HepG2 (cell line): ENCODE measurements around the gene NUP88. TPM values are rescaled to one million over a fixed set of nuclear protein-coding genes. Genes with fewer than 3 reads are reported as not detected.
"Not testable (repeated sequence)": the region's sequence is repeated elsewhere in the genome, so short reads cannot be mapped to it uniquely, and the experiment has no call there.

Experiments
- ATAC-seq: fragments of 200-7000 bp; cut with Tn5 transposase; 3 replicates; pipeline ENCODE4 v1.9.1; 2020; ENCODE audit warnings: mild to moderate bottlenecking, moderate library complexity
- BruUV-seq: library from RNA; stranded (reverse); fragments of 400-500 nt; replicated peaks from 2 replicates; lab custom pipeline; 2021; lab: Mats Ljungman, UMichigan
- CTCF ChIA-PET: fragments of 300-600 bp; formaldehyde crosslinking; extraction: SDS; loops from one replicate; lab custom pipeline; 2021; ENCODE audit warnings: low total read pairs, inconsistent platforms, low intra/inter-chr PET ratio; lab: Yijun Ruan, JAX
- POLR2A ChIA-PET: fragments of 350-600 bp; sonication (Branson Sonifier 250); formaldehyde crosslinking; loops from one replicate; lab custom pipeline; 2020; ENCODE audit warnings: antibody characterized with exemption, inconsistent platforms; lab: Yijun Ruan, JAX
- DNase-seq: peaks from one replicate; pipeline ENCODE4 v3.0.0-alpha.2; 2015; ENCODE audit warnings: low spot score
- FAIRE-seq: peaks from 3 replicates; lab custom pipeline; 2011; peaks lifted over from hg19 to GRCh38; lab: Jason Lieb, UNC
- H2AFZ ChIP-seq: one replicate; pipeline ENCODE4 v1.6.1; 2011; ENCODE audit warnings: low read length, inconsistent platforms
- H3K27ac ChIP-seq: fragments of 300-600 bp; 3 replicates; pipeline ENCODE4 v1.8.0; 2011; ENCODE audit warnings: mixed run types, mild to moderate bottlenecking, mixed read lengths, low read length, inconsistent platforms; ENCODE audit not compliant: insufficient read depth; ENCODE audit errors: extremely low read length
- H3K27me3 ChIP-seq, 2 experiments: fragments of 200-600 bp in 1 of 2; 2 replicates in 1 of 2; 3 replicates in 1 of 2; pipeline versions ENCODE4 v1.6.0 to v1.8.0; 2011; ENCODE audit warnings: low read length in 2 of 2, mild to moderate bottlenecking in 2 of 2, moderate library complexity in 2 of 2, inconsistent platforms in 1 of 2; ENCODE audit not compliant: insufficient read depth in 2 of 2, control insufficient read depth in 1 of 2
- H3K36me3 ChIP-seq, 2 experiments: fragments of 200-600 bp in 1 of 2; replicated peaks in 1 of 2; 2 replicates in 1 of 2; 3 replicates in 1 of 2; pipeline versions ENCODE4 v1.5.1 to v1.8.0; 2011; ENCODE audit warnings: low read length in 2 of 2, inconsistent platforms in 1 of 2; ENCODE audit not compliant: insufficient read depth in 2 of 2, control insufficient read depth in 1 of 2
- H3K4me1 ChIP-seq: 2 replicates; pipeline ENCODE4 v1.5.1; 2012; ENCODE audit warnings: low read length, inconsistent platforms; ENCODE audit not compliant: insufficient read depth
- H3K4me2 ChIP-seq: 2 replicates; pipeline ENCODE4 v1.6.0; 2011; ENCODE audit warnings: low read depth, low read length, inconsistent platforms
- H3K4me3 ChIP-seq, 3 experiments: fragments of 200-600 bp in 1 of 3; sonication (generic), shearing (Covaris generic) in 1 of 3; replicated peaks in 1 of 3; 2 replicates each; pipeline ENCODE4 v1.5.1; 2011 to 2016; ENCODE audit warnings: low read length in 3 of 3, inconsistent platforms in 2 of 3, low read depth in 2 of 3, mild to moderate bottlenecking in 2 of 3, control low read depth in 1 of 3, mixed read lengths in 1 of 3; ENCODE audit not compliant: insufficient read depth in 1 of 3
- H3K79me2 ChIP-seq: one replicate; pipeline ENCODE4 v1.6.1; 2011; ENCODE audit warnings: low read length, inconsistent platforms; ENCODE audit not compliant: insufficient read depth
- H3K9ac ChIP-seq: 2 replicates; pipeline ENCODE4 v1.6.0; 2011; ENCODE audit warnings: mild to moderate bottlenecking, low read depth, low read length, inconsistent platforms; ENCODE audit not compliant: insufficient read depth
- H3K9me3 ChIP-seq: 2 replicates; pipeline ENCODE4 v1.5.1; 2012; ENCODE audit warnings: mild to moderate bottlenecking, low read length
- H4K20me1 ChIP-seq: 2 replicates; pipeline ENCODE4 v1.6.0; 2011; ENCODE audit warnings: inconsistent platforms, mild to moderate bottlenecking, low read length, moderate library complexity; ENCODE audit not compliant: insufficient read depth
- GZF1 ChIP-seq: sonication (generic); formaldehyde crosslinking; IDR thresholded peaks from 2 replicates; pipeline ENCODE4 v1.5.1; 2020; ENCODE audit warnings: mild to moderate bottlenecking, missing genetic modification reagents
- POLR2AphosphoS2 ChIP-seq: IDR thresholded peaks from 2 replicates; pipeline ENCODE4 v1.6.1; 2011; ENCODE audit warnings: low read depth, low read length, improper control_type of control experiment
- ZBTB7A ChIP-seq: sonication (generic); formaldehyde crosslinking; IDR thresholded peaks from 2 replicates; pipeline ENCODE4 v1.8.0; 2022; ENCODE audit warnings: mild to moderate bottlenecking, missing genetic modification reagents
- ZNF296 ChIP-seq: sonication (generic); formaldehyde crosslinking; conservative IDR thresholded peaks from 2 replicates; pipeline ENCODE4 v1.5.0; 2020; ENCODE audit warnings: mild to moderate bottlenecking, missing genetic modification reagents
- ZNF782 ChIP-seq: sonication (generic); formaldehyde crosslinking; IDR thresholded peaks from 2 replicates; pipeline ENCODE4 v1.4.0; 2020; ENCODE audit warnings: missing genetic modification reagents, mild to moderate bottlenecking, borderline replicate concordance
- ZNF788 ChIP-seq: sonication (generic); formaldehyde crosslinking; IDR thresholded peaks from 2 replicates; pipeline ENCODE4 v1.5.0; 2020; ENCODE audit warnings: mild to moderate bottlenecking, missing genetic modification reagents, borderline replicate concordance
- WGBS: methylation state at CpG from one replicate; pipeline ENCODE4 v1.1.6; 2017; ENCODE audit warnings: low lambda C conversion rate; 5-methylcytosine and 5-hydroxymethylcytosine counted together
- in situ Hi-C: cut with HindIII; loops from 2 replicates; pipeline ENCODE4 v1.10.0; 2017; ENCODE audit warnings: low pct_unique_long_range_greater_than_20kb; ENCODE audit not compliant: extremely low pct_ligation_motif_present
- intact Hi-C: fragments of 100-400 bp; cut with micrococcal nuclease; formaldehyde crosslinking; loops from one replicate; pipeline ENCODE4 v1.10.0; 2022; ENCODE audit not compliant: unreplicated experiment
- polyA plus RNA-seq, 8 experiments: library from polyadenylated mRNA; depleted of rRNA in 3 of 8; stranded (reverse) in 7 of 8; unstranded in 1 of 8; fragments of >200 nt; fragmentation: Illumina TruSeq in 4 of 8; extraction: Trizol in 4 of 8; gene quantifications; 2 replicates each; pipeline versions ENCODE4 v1.2.1 to v1.2.3, GENCODE V29; 2011 to 2016; ENCODE audit warnings: low read depth in 4 of 8, missing spikeins in 1 of 8, mixed read lengths in 1 of 8; ENCODE audit not compliant: insufficient read depth in 1 of 8
- total RNA-seq, 5 experiments: library from RNA; depleted of rRNA; stranded (reverse); fragments of >200 nt; fragmentation: Illumina TruSeq; extraction: Trizol; gene quantifications; 2 replicates each; pipeline ENCODE4 v1.2.3, GENCODE V29; 2016; ENCODE audit warnings: low read depth in 1 of 5
- TF ChIP-seq, protein P1 (sequence below): sonication (generic); formaldehyde crosslinking; IDR thresholded peaks from 2 replicates; pipeline ENCODE4 v1.9.0; 2021; ENCODE audit warnings: mild to moderate bottlenecking, missing genetic modification reagents

NUP88 gene
- total and polyA plus RNA-seq, 2 of the 13 experiments (the other 11 are each of a cell fraction or from before 2014, with no cell fraction given) = 48.2 to 130 TPM

DNA sequence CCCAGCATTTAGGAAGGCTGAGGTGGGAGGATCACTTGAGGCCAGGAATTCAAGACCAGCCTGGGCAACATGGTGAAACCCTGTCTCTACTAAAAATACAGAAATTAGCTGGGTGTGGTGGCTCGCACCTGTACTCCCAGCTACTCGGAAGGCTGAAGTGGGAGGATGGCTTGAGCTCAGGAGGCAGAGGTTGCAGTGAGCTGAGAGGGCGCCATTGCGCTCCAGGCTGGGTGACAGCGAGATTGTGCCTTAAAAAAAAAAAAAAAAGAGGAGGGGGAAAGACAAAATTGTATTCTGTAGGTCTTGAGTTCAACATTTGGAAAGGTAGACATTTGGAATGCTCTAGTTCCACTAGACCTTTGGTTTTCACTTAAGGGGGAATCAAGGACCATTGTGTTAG, 11.8 kb upstream of the NUP88 start:
- BruUV-seq, H3K27me3 ChIP-seq, H3K4me2 ChIP-seq, H3K27ac ChIP-seq, CTCF ChIA-PET, H3K9me3 ChIP-seq, intact Hi-C loops, H3K4me3 ChIP-seq, DNase-seq, H3K9ac ChIP-seq, H2AFZ ChIP-seq, H4K20me1 ChIP-seq, in situ Hi-C loops, FAIRE-seq: not testable (repeated sequence)
- POLR2A ChIA-PET = interaction anchor here (5.4 kb wide), 1 partner anchor 12 kb away, joined by 30 read pairs; the partner anchor contains the start of genes NUP88 and RPAIN
- 95% methylated on average over 5 of the region's 5 CpGs for WGBS
- Histone ChIP-seq H3K79me2 (peaks cover 16% of the 10 kb centered on the region), H3K4me1 (peaks cover 20% of the 10 kb centered on the region), H3K36me3 (peaks cover 29 to 76% of the 10 kb centered on the region in 2 experiments)
- ATAC-seq = peak; percentile 27; the same call in 2 of the 3 replicates

DNA sequence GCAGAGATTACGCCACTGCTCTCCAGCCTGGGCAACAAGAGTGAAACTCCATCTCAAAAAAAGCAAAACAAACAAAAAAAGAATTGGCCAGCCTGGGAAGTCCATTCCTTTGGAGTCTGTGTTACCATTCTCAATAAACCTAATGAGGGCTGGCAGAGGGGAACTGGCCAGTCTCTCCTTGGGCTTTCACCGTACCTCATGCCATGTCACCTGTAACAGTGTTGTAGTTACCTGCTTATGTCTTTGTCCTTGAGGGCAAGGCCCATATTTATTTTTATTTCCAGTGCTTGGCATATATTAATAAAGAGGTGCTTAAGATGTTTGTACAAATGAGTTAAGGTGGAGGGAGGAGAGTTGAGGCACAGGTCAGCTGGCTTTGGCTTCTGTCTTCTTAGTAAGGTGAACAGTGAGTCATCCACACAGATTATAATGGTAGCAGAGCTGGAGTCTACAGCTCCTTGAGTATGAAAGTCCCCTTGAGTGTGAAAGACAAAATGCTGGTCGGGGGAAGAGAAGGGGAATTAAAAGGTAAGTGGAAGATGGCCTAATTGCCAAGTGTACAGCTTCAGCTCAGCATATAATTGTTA, 11.0 kb upstream of the NUP88 start:
- Histone ChIP-seq H3K9ac (no peak overlapping the region), H4K20me1 (peaks cover 3% of the 10 kb centered on the region; the same call in 1 of the 2 replicates), H3K36me3 (peaks cover 34 to 78% of the 10 kb centered on the region in 2 experiments), H3K79me2 (peaks cover 11% of the 10 kb centered on the region), H3K27me3 (no peaks in the 10 kb centered on the region), H3K9me3 (no peaks in the 10 kb centered on the region), H2AFZ (no peak overlapping the region), H3K4me2 (no peak overlapping the region), H3K4me1 (peaks cover 13% of the 10 kb centered on the region), H3K4me3 (no peak overlapping the region), H3K27ac (no peak overlapping the region)
- ATAC-seq (no peak), FAIRE-seq (no peak), DNase-seq (no peak)
- BruUV-seq = no TSS peak
- ChIA-PET POLR2A (interaction anchor here (1.6 to 5.4 kb wide), 2 partner anchors 9 to 11 kb away, joined by 5 to 30 read pairs; partner anchors contain the start of genes C1QBP, NUP88 and RPAIN), CTCF (no interaction called here)
- no peak for TF ChIP-seq POLR2AphosphoS2
- TF ChIP-seq ZBTB7A (CRISPR knock-in tag) = no peak
- TF ChIP-seq, protein P1, sequence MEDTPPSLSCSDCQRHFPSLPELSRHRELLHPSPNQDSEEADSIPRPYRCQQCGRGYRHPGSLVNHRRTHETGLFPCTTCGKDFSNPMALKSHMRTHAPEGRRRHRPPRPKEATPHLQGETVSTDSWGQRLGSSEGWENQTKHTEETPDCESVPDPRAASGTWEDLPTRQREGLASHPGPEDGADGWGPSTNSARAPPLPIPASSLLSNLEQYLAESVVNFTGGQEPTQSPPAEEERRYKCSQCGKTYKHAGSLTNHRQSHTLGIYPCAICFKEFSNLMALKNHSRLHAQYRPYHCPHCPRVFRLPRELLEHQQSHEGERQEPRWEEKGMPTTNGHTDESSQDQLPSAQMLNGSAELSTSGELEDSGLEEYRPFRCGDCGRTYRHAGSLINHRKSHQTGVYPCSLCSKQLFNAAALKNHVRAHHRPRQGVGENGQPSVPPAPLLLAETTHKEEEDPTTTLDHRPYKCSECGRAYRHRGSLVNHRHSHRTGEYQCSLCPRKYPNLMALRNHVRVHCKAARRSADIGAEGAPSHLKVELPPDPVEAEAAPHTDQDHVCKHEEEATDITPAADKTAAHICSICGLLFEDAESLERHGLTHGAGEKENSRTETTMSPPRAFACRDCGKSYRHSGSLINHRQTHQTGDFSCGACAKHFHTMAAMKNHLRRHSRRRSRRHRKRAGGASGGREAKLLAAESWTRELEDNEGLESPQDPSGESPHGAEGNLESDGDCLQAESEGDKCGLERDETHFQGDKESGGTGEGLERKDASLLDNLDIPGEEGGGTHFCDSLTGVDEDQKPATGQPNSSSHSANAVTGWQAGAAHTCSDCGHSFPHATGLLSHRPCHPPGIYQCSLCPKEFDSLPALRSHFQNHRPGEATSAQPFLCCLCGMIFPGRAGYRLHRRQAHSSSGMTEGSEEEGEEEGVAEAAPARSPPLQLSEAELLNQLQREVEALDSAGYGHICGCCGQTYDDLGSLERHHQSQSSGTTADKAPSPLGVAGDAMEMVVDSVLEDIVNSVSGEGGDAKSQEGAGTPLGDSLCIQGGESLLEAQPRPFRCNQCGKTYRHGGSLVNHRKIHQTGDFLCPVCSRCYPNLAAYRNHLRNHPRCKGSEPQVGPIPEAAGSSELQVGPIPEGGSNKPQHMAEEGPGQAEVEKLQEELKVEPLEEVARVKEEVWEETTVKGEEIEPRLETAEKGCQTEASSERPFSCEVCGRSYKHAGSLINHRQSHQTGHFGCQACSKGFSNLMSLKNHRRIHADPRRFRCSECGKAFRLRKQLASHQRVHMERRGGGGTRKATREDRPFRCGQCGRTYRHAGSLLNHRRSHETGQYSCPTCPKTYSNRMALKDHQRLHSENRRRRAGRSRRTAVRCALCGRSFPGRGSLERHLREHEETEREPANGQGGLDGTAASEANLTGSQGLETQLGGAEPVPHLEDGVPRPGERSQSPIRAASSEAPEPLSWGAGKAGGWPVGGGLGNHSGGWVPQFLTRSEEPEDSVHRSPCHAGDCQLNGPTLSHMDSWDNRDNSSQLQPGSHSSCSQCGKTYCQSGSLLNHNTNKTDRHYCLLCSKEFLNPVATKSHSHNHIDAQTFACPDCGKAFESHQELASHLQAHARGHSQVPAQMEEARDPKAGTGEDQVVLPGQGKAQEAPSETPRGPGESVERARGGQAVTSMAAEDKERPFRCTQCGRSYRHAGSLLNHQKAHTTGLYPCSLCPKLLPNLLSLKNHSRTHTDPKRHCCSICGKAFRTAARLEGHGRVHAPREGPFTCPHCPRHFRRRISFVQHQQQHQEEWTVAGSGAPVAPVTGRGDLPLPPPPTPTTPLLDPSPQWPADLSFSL (CRISPR knock-in tag) = no peak
- TF ChIP-seq ZNF782 (CRISPR knock-in tag) = no peak
- no peak for TF ChIP-seq GZF1
- no peak for TF ChIP-seq ZNF788 (CRISPR knock-in tag)
- TF ChIP-seq ZNF296 (CRISPR knock-in tag) = no peak
- in situ Hi-C loops = no loop called here
- WGBS = 90% methylated on average over 3 of the region's 3 CpGs
- intact Hi-C loops = no loop called here
